GM18909 (cell line): ENCODE data around the gene MEOX1.

ENCODE experiments used
- ATAC-seq: cut with Tn5 transposase; IDR thresholded peaks from one replicate; pipeline ENCODE4 v1.9.1; 2021; ENCODE audit warnings: mild to moderate bottlenecking; ENCODE audit not compliant: unreplicated experiment, poor library complexity

MEOX1 gene

GRCh38 chr17:43660816-43661493, 767 bp downstream of the MEOX1 start:
- no peak for ATAC-seq

GRCh38 chr17:43659823-43660617, 1.7 kb downstream of the MEOX1 start:
- ATAC-seq, result no peak

GRCh38 chr17:43658900-43659299, 2.8 kb downstream of the MEOX1 start:
- no peak for ATAC-seq

- no peak for ATAC-seq
Observed at GRCh38 chr17:43655693-43656255, 5.9 kb downstream of the MEOX1 start.

GRCh38 chr17:43652124-43652480, 9.6 kb downstream of the MEOX1 start:
- ATAC-seq, result no peak

- ATAC-seq, result no peak
Observed at GRCh38 chr17:43650471-43650870, 11.3 kb downstream of the MEOX1 start.

GRCh38 chr17:43648916-43649315, 12.8 kb downstream of the MEOX1 start:
- no peak for ATAC-seq

GRCh38 chr17:43645765-43646481, 15.8 kb downstream of the MEOX1 start:
- no peak for ATAC-seq

- no peak for ATAC-seq
Observed at GRCh38 chr17:43645450-43645764, 16.3 kb downstream of the MEOX1 start.

GRCh38 chr17:43644081-43644480, 17.6 kb downstream of the MEOX1 start:
- ATAC-seq, result no peak

GRCh38 chr17:43641416-43641815, 20.3 kb downstream of the MEOX1 start:
- no peak for ATAC-seq

- ATAC-seq, result no peak
Observed at GRCh38 chr17:43640491-43641252, 21.1 kb downstream of the MEOX1 start.

GRCh38 chr17:43637563-43638323, 24.0 kb downstream of the MEOX1 start:
- ATAC-seq, result no peak

- no peak for ATAC-seq
Observed at GRCh38 chr17:43636426-43636825, 25.3 kb downstream of the MEOX1 start.

GRCh38 chr17:43634591-43635125, 27.1 kb downstream of the MEOX1 start:
- no peak for ATAC-seq

GRCh38 chr17:43632221-43632620, 29.5 kb downstream of the MEOX1 start:
- no peak for ATAC-seq

- ATAC-seq, result no peak
Observed at GRCh38 chr17:43631429-43631828, 30.3 kb downstream of the MEOX1 start.

- no peak for ATAC-seq
Observed at GRCh38 chr17:43628089-43628650, 33.6 kb downstream of the MEOX1 start.

GRCh38 chr17:43627653-43628052, 34.1 kb downstream of the MEOX1 start:
- no peak for ATAC-seq
